ENCODE measurements around the gene NLRP6.

Gene NLRP6

GRCh38 chr11:292211-293121, 14.3 kb downstream of the NLRP6 start:
- no peak for DNase-seq (ENCODE audit: low read depth in 1 of 2, low spot score in 1 of 2)

- no peak for DNase-seq (ENCODE audit: low read depth in 1 of 2, low spot score in 1 of 2)
These were observed 15.2 kb downstream of the NLRP6 start for GRCh38 chr11:293271-293851.

GRCh38 chr11:293852-294661, 15.8 kb downstream of the NLRP6 start:
- DNase-seq (ENCODE audit: low read depth in 1 of 2, low spot score in 1 of 2) = no peak

- no peak for DNase-seq (ENCODE audit: low read depth in 1 of 2, low spot score in 1 of 2)
These were observed 16.6 kb downstream of the NLRP6 start for GRCh38 chr11:294780-295179.

- no peak for DNase-seq (ENCODE audit: low read depth in 1 of 2, low spot score in 1 of 2)
These were observed 17.4 kb downstream of the NLRP6 start for GRCh38 chr11:295351-296170.

- DNase-seq (ENCODE audit: low read depth in 1 of 2, low spot score in 1 of 2) = no peak
These were observed 18.2 kb downstream of the NLRP6 start for GRCh38 chr11:296171-297050.

- no peak for DNase-seq (ENCODE audit: low read depth in 1 of 2, low spot score in 1 of 2)
These were observed 18.9 kb downstream of the NLRP6 start for GRCh38 chr11:297051-297585.

GRCh38 chr11:297586-298405, 19.6 kb downstream of the NLRP6 start:
- DNase-seq (ENCODE audit: low read depth in 1 of 2, low spot score in 1 of 2) = no peak

- no peak for DNase-seq (ENCODE audit: low read depth in 1 of 2, low spot score in 1 of 2)
These were observed 20.3 kb downstream of the NLRP6 start for GRCh38 chr11:298406-299065.

- no peak for DNase-seq (ENCODE audit: low read depth in 1 of 2, low spot score in 1 of 2)
These were observed 21.1 kb downstream of the NLRP6 start, which contains the start of gene IFITM5 for GRCh38 chr11:299081-299891. TSS of gene IFITM5 (minus strand) at chr11:299526. CDS start at chr11:299490, 36 bp downstream.

- no peak for DNase-seq (ENCODE audit: low read depth in 1 of 2, low spot score in 1 of 2)
These were observed 21.9 kb downstream of the NLRP6 start for GRCh38 chr11:299951-300735.

GRCh38 chr11:303363-303762, 25.2 kb downstream of the NLRP6 start:
- no peak for DNase-seq (ENCODE audit: low read depth in 1 of 2, low spot score in 1 of 2)

- no peak for DNase-seq (ENCODE audit: low read depth in 1 of 2, low spot score in 1 of 2)
These were observed 25.9 kb downstream of the NLRP6 start for GRCh38 chr11:304061-304506.

GRCh38 chr11:304915-305843, 27.0 kb downstream of the NLRP6 start:
- no peak for DNase-seq (ENCODE audit: low read depth in 1 of 2, low spot score in 1 of 2)

GRCh38 chr11:305844-306211, 27.6 kb downstream of the NLRP6 start:
- no peak for DNase-seq (ENCODE audit: low read depth in 1 of 2, low spot score in 1 of 2)
